K562 (cell line): ENCODE data around the gene OSCP1. TPM values are rescaled to one million over a fixed set of nuclear protein-coding genes. Genes with fewer than 3 reads are reported as not detected.

Experiments used
- BCL6 ChIP-seq: fragments of 250-450 bp; sonication (Bioruptor Pico); IDR thresholded peaks from 2 replicates; pipeline ENCODE4 v1.4.0; 2020
- CBX5 ChIP-seq: IDR thresholded peaks from 2 replicates; pipeline ENCODE4 v1.6.1; 2014; ENCODE audit warnings: low read depth, borderline replicate concordance
- CTCF ChIP-seq, 3 experiments: IDR thresholded peaks in 2 of 3; conservative IDR thresholded peaks in 1 of 3; 2 replicates each; pipeline ENCODE4 v1.5.1; 2011 to 2012; ENCODE audit warnings: low read length in 3 of 3, mild to moderate bottlenecking in 3 of 3, control low read depth in 2 of 3, improper control_type of control experiment in 1 of 3, inconsistent platforms in 1 of 3, low read depth in 1 of 3, mixed read lengths in 1 of 3, moderate library complexity in 1 of 3; ENCODE audit not compliant: insufficient read depth in 2 of 3
- ELK3 ChIP-seq: fragments of 450-650 bp; formaldehyde crosslinking; IDR thresholded peaks from 2 replicates; pipeline ENCODE4 v1.4.0; 2020; ENCODE audit warnings: mild to moderate bottlenecking
- HNRNPLL ChIP-seq: fragments of 200-400 bp; formaldehyde crosslinking; IDR thresholded peaks from 2 replicates; pipeline ENCODE4 v1.6.1; 2017; ENCODE audit warnings: low read length, low read depth, mild to moderate bottlenecking; ENCODE audit not compliant: poor library complexity, severe bottlenecking
- MYBL2 ChIP-seq, 2 experiments: fragments of 450-650 bp in 1 of 2; sonication (generic) in 1 of 2; formaldehyde crosslinking in 1 of 2; IDR thresholded peaks; 2 replicates each; pipeline versions ENCODE4 v1.6.1 to v1.8.1; 2017 to 2022; ENCODE audit warnings: borderline replicate concordance in 1 of 2, inconsistent platforms in 1 of 2, low read depth in 1 of 2, mild to moderate bottlenecking in 1 of 2, missing genetic modification reagents in 1 of 2, moderate library complexity in 1 of 2
- NCOA6 ChIP-seq: fragments of 450-650 bp; IDR thresholded peaks from 2 replicates; pipeline ENCODE4 v1.6.1; 2017; ENCODE audit warnings: mild to moderate bottlenecking
- RBM17 ChIP-seq: fragments of 200-400 bp; formaldehyde crosslinking; IDR thresholded peaks from 2 replicates; pipeline ENCODE4 v1.6.1; 2017; ENCODE audit warnings: low read depth, mild to moderate bottlenecking, low read length, borderline replicate concordance
- SPI1 ChIP-seq: IDR thresholded peaks from 2 replicates; pipeline ENCODE4 v1.6.1; 2011; ENCODE audit warnings: low read depth, low read length, control low read depth, borderline replicate concordance
- ZKSCAN1 ChIP-seq: fragments of 150-350 bp; IDR thresholded peaks from 2 replicates; pipeline ENCODE4 v1.6.1; 2016; ENCODE audit warnings: low read depth, low read length
- ZNF197 ChIP-seq: fragments of 200-800 bp; sonication (Bioruptor generic); IDR thresholded peaks from 2 replicates; pipeline ENCODE4 v1.6.1; 2016; ENCODE audit warnings: low read depth, missing genetic modification characterization, missing compliant biosample characterization
- ZNF280B ChIP-seq: fragments of 250-450 bp; sonication (Bioruptor Pico); IDR thresholded peaks from 2 replicates; pipeline ENCODE4 v1.5.1; 2021; ENCODE audit warnings: mild to moderate bottlenecking
- ZNF316 ChIP-seq: fragments of 450-650 bp; IDR thresholded peaks from 2 replicates; pipeline ENCODE4 v1.6.1; 2016
- ZNF561 ChIP-seq: fragments of 450-650 bp; formaldehyde crosslinking; conservative IDR thresholded peaks from 2 replicates; pipeline ENCODE4 v1.4.0; 2020; ENCODE audit warnings: mild to moderate bottlenecking, moderate library complexity
- ZZZ3 ChIP-seq: fragments of 450-650 bp; IDR thresholded peaks from 2 replicates; pipeline ENCODE4 v1.6.1; 2016; ENCODE audit warnings: antibody characterized with exemption, mild to moderate bottlenecking, moderate library complexity
- polyA plus RNA-seq, 8 experiments: library from polyadenylated mRNA; depleted of rRNA in 4 of 8; stranded (reverse) in 5 of 8; unstranded in 3 of 8; fragments of >200 nt; fragmentation: Nextera tagmentation in 2 of 8; fragmentation: Illumina TruSeq in 1 of 8; extraction: Ambion mirVana in 2 of 8; extraction: Trizol in 1 of 8; gene quantifications; 2 replicates each; pipeline versions ENCODE4 v1.2.1 to v1.2.3, GENCODE V29; 2011 to 2014; ENCODE audit warnings: inconsistent platforms in 1 of 8, missing spikeins in 1 of 8
- total RNA-seq, 7 experiments: library from RNA; depleted of rRNA in 6 of 7; stranded (reverse); fragments of >200 nt in 6 of 7; fragmentation: Illumina TruSeq in 2 of 7; extraction: Trizol in 2 of 7; gene quantifications; 2 replicates each; pipeline versions ENCODE4 v1.2.1 to v1.2.3, GENCODE V29; 2011 to 2021; ENCODE audit warnings: low replicate concordance in 1 of 7
- TF ChIP-seq, protein P1 (sequence below): fragments of 200-800 bp; sonication (Bioruptor generic); IDR thresholded peaks from 2 replicates; pipeline ENCODE4 v1.6.1; 2017; ENCODE audit warnings: missing genetic modification characterization, missing compliant biosample characterization
- TF ChIP-seq, protein P2 (sequence below): fragments of 250-450 bp; sonication (Bioruptor Pico); IDR thresholded peaks from 2 replicates; pipeline ENCODE4 v1.4.0; 2020; ENCODE audit warnings: mild to moderate bottlenecking, moderate library complexity

The OSCP1 gene
- total and polyA plus RNA-seq, 9 of the 15 experiments (the other 6 are each of a cell fraction or from before 2014, with no cell fraction given) = 0.15 to 0.40 (median 0.33) TPM; not detected in 5

GRCh38 chr1:36411674-36412648 is 38.3 kb downstream of the OSCP1 start (continued):
- no peak for TF ChIP-seq CBX5
- TF ChIP-seq ZKSCAN1 = no peak
- TF ChIP-seq ELK3 = no peak
- TF ChIP-seq ZNF197 (CRISPR knock-in tag) = no peak
- TF ChIP-seq MYBL2 (IDR thresholded peaks at IDR 0.05; ENCODE audit: low read depth) = 0 out of 2 replicates have a peak, but pooled peaks have one; percentile 16
- TF ChIP-seq MYBL2 (CRISPR knock-in tag; IDR thresholded peaks at IDR 0.05; ENCODE audit: borderline replicate concordance) = no peak
- TF ChIP-seq ZNF561 (CRISPR knock-in tag) = no peak
- peak in 2 of 3 experiments; percentile 6 to 29; a peak in 1 of 6 replicates for TF ChIP-seq CTCF (IDR thresholded peaks at IDR 0.05 in 2 of 3, conservative IDR thresholded peaks at IDR 0.05 in 1 of 3; ENCODE audit: insufficient read depth in 2 of 3, low read depth in 1 of 3, low read length in 3 of 3)
- no peak for TF ChIP-seq ZZZ3
- TF ChIP-seq ZNF316 = no peak
- TF ChIP-seq, protein P1, sequence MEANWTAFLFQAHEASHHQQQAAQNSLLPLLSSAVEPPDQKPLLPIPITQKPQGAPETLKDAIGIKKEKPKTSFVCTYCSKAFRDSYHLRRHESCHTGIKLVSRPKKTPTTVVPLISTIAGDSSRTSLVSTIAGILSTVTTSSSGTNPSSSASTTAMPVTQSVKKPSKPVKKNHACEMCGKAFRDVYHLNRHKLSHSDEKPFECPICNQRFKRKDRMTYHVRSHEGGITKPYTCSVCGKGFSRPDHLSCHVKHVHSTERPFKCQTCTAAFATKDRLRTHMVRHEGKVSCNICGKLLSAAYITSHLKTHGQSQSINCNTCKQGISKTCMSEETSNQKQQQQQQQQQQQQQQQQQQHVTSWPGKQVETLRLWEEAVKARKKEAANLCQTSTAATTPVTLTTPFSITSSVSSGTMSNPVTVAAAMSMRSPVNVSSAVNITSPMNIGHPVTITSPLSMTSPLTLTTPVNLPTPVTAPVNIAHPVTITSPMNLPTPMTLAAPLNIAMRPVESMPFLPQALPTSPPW (CRISPR knock-in tag) = peak; percentile 70
- TF ChIP-seq ZNF280B (CRISPR knock-in tag) = no peak
- TF ChIP-seq, protein P2, sequence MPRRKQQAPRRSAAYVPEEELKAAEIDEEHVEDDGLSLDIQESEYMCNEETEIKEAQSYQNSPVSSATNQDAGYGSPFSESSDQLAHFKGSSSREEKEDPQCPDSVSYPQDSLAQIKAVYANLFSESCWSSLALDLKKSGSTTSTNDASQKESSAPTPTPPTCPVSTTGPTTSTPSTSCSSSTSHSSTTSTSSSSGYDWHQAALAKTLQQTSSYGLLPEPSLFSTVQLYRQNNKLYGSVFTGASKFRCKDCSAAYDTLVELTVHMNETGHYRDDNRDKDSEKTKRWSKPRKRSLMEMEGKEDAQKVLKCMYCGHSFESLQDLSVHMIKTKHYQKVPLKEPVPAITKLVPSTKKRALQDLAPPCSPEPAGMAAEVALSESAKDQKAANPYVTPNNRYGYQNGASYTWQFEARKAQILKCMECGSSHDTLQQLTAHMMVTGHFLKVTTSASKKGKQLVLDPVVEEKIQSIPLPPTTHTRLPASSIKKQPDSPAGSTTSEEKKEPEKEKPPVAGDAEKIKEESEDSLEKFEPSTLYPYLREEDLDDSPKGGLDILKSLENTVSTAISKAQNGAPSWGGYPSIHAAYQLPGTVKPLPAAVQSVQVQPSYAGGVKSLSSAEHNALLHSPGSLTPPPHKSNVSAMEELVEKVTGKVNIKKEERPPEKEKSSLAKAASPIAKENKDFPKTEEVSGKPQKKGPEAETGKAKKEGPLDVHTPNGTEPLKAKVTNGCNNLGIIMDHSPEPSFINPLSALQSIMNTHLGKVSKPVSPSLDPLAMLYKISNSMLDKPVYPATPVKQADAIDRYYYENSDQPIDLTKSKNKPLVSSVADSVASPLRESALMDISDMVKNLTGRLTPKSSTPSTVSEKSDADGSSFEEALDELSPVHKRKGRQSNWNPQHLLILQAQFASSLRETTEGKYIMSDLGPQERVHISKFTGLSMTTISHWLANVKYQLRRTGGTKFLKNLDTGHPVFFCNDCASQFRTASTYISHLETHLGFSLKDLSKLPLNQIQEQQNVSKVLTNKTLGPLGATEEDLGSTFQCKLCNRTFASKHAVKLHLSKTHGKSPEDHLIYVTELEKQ (CRISPR knock-in tag) = no peak
- TF ChIP-seq NCOA6 = no peak
- TF ChIP-seq HNRNPLL = no peak
- TF ChIP-seq BCL6 (CRISPR knock-in tag) = no peak
- no peak for TF ChIP-seq RBM17
- no peak for TF ChIP-seq SPI1
